ENCODE measurements around the gene IQGAP1. TPM values are rescaled to one million over a fixed set of nuclear protein-coding genes. Genes with fewer than 3 reads are reported as not detected.
A peak's percentile ranks its signal among the peaks of the same experiment; 100 is the strongest.
"Not testable (repeated sequence)": the region's sequence is repeated elsewhere in the genome, so short reads cannot be mapped to it uniquely, and the experiment has no call there.

The IQGAP1 gene
- total RNA-seq, 1 donor from 2014 or later: 61.1 TPM

- H3K9me3 Mint-ChIP-seq (ENCODE audit: unreplicated experiment): no peaks in the 10 kb centered on the region
- H3K4me3 Mint-ChIP-seq (ENCODE audit: unreplicated experiment): no peak overlapping the region
- no peaks in the 10 kb centered on the region for H3K36me3 Mint-ChIP-seq (ENCODE audit: unreplicated experiment)
- H3K4me1 Mint-ChIP-seq (ENCODE audit: low read depth, unreplicated experiment): no peaks in the 10 kb centered on the region
- DNase-seq: no peak
- H3K27me3 Mint-ChIP-seq (ENCODE audit: unreplicated experiment): peaks cover 2% of the 10 kb centered on the region
- no peak overlapping the region for H3K27ac Mint-ChIP-seq (ENCODE audit: unreplicated experiment)
- TF ChIP-seq CTCF (IDR thresholded peaks at IDR 0.05; ENCODE audit: partially characterized antibody, unreplicated experiment): no peak
These were observed 135.3 kb downstream of the IQGAP1 start for GRCh38 chr15:90523373-90523772.

GRCh38 chr15:90524018-90524803 is 136.2 kb downstream of the IQGAP1 start:
- H3K36me3 Mint-ChIP-seq (ENCODE audit: unreplicated experiment); H3K4me1 Mint-ChIP-seq (ENCODE audit: low read depth, unreplicated experiment); H3K4me3 Mint-ChIP-seq (ENCODE audit: unreplicated experiment); H3K27me3 Mint-ChIP-seq (ENCODE audit: unreplicated experiment); H3K27ac Mint-ChIP-seq (ENCODE audit: unreplicated experiment); H3K9me3 Mint-ChIP-seq (ENCODE audit: unreplicated experiment); DNase-seq: not testable (repeated sequence)

- Mint-ChIP-seq H3K36me3 (ENCODE audit: unreplicated experiment) (no peaks in the 10 kb centered on the region), H3K4me1 (ENCODE audit: low read depth, unreplicated experiment) (peaks cover 7% of the 10 kb centered on the region), H3K4me3 (ENCODE audit: unreplicated experiment) (peak overlapping the region; percentile 88), H3K27ac (ENCODE audit: unreplicated experiment) (peak overlapping the region; percentile 68), H3K9me3 (ENCODE audit: unreplicated experiment) (peaks cover 11% of the 10 kb centered on the region), H3K27me3 (ENCODE audit: unreplicated experiment) (peaks cover 13% of the 10 kb centered on the region)
- TF ChIP-seq CTCF (IDR thresholded peaks at IDR 0.05; ENCODE audit: partially characterized antibody, unreplicated experiment): no peak
- no peak for DNase-seq
These were observed 140.9 kb downstream of the IQGAP1 start for GRCh38 chr15:90529011-90529370.

GRCh38 chr15:90529371-90530249 is 141.6 kb downstream of the IQGAP1 start, which contains the start of gene CRTC3:
Gene CRTC3, plus strand, starts transcription at chr15:90529923. Its CDS starts 149 bp downstream, at chr15:90530072.
- no peak for TF ChIP-seq CTCF (IDR thresholded peaks at IDR 0.05; ENCODE audit: partially characterized antibody, unreplicated experiment)
- H3K27me3 Mint-ChIP-seq (ENCODE audit: unreplicated experiment): peaks cover 13% of the 10 kb centered on the region
- H3K4me3 Mint-ChIP-seq (ENCODE audit: unreplicated experiment): peak within 1 kb of the TSS; percentile 97
- peak within 1 kb of the TSS; percentile 83 for H3K27ac Mint-ChIP-seq (ENCODE audit: unreplicated experiment)
- peak; percentile 63 for DNase-seq
- peaks cover 12% of the 10 kb centered on the region for H3K9me3 Mint-ChIP-seq (ENCODE audit: unreplicated experiment)
- peaks cover 7% of the 10 kb centered on the region for H3K4me1 Mint-ChIP-seq (ENCODE audit: low read depth, unreplicated experiment)
- H3K36me3 Mint-ChIP-seq (ENCODE audit: unreplicated experiment): no peaks in the 10 kb centered on the region

- peak; percentile 59 for DNase-seq
- Mint-ChIP-seq H3K27me3 (ENCODE audit: unreplicated experiment) (peaks cover 12% of the 10 kb centered on the region), H3K27ac (ENCODE audit: unreplicated experiment) (peak overlapping the region; percentile 83), H3K36me3 (ENCODE audit: unreplicated experiment) (no peaks in the 10 kb centered on the region), H3K4me3 (ENCODE audit: unreplicated experiment) (peak overlapping the region; percentile 97), H3K4me1 (ENCODE audit: low read depth, unreplicated experiment) (peaks cover 7% of the 10 kb centered on the region), H3K9me3 (ENCODE audit: unreplicated experiment) (peaks cover 15% of the 10 kb centered on the region)
- TF ChIP-seq CTCF (IDR thresholded peaks at IDR 0.05; ENCODE audit: partially characterized antibody, unreplicated experiment): no peak
These were observed 142.4 kb downstream of the IQGAP1 start for GRCh38 chr15:90530250-90531051.

Measured in glutamatergic neuron (in vitro differentiated cells).